HepG2 (cell line): ENCODE measurements around the gene HSD11B2. TPM values are rescaled to one million over a fixed set of nuclear protein-coding genes. Genes with fewer than 3 reads are reported as not detected.
A peak's percentile ranks its signal among the peaks of the same experiment; 100 is the strongest.

Experiments
- CCAR2 ChIP-seq: fragments of 200-400 bp; formaldehyde crosslinking; optimal IDR thresholded peaks from 2 replicates; pipeline ENCODE3; 2018; ENCODE audit warnings: low read depth, mild to moderate bottlenecking, low read length, moderate library complexity
- DMAP1 ChIP-seq: IDR thresholded peaks from 2 replicates; pipeline ENCODE4 v1.6.1; 2016
- HNRNPUL1 ChIP-seq: fragments of 200-400 bp; formaldehyde crosslinking; IDR thresholded peaks from 2 replicates; pipeline ENCODE4 v1.6.1; 2017; ENCODE audit warnings: low read depth, mild to moderate bottlenecking, low read length, moderate library complexity
- NCOA5 ChIP-seq: sonication (generic); formaldehyde crosslinking; IDR thresholded peaks from 2 replicates; pipeline ENCODE4 v1.4.0; 2020; ENCODE audit warnings: missing genetic modification reagents
- RBAK ChIP-seq: sonication (generic); formaldehyde crosslinking; IDR thresholded peaks from 2 replicates; pipeline ENCODE4 v1.5.1; 2020; ENCODE audit warnings: mild to moderate bottlenecking, missing genetic modification reagents
- SP5 ChIP-seq: IDR thresholded peaks from 2 replicates; pipeline ENCODE4 v1.6.1; 2016; ENCODE audit warnings: low read depth, borderline replicate concordance
- TBL1XR1 ChIP-seq: fragments of 150-350 bp; IDR thresholded peaks from 2 replicates; pipeline ENCODE4 v1.6.1; 2014; ENCODE audit warnings: borderline replicate concordance, low read length; ENCODE audit not compliant: partially characterized antibody
- TSC22D2 ChIP-seq: sonication (generic); formaldehyde crosslinking; IDR thresholded peaks from 2 replicates; pipeline ENCODE4 v1.5.1; 2020; ENCODE audit warnings: missing genetic modification reagents, mild to moderate bottlenecking, borderline replicate concordance
- YEATS2 ChIP-seq: sonication (generic); formaldehyde crosslinking; IDR thresholded peaks from 2 replicates; pipeline ENCODE4 v1.4.0; 2020; ENCODE audit warnings: missing genetic modification reagents, borderline replicate concordance
- ZBTB8A ChIP-seq: sonication (generic); formaldehyde crosslinking; IDR thresholded peaks from 2 replicates; pipeline ENCODE4 v1.4.0; 2020; ENCODE audit warnings: mild to moderate bottlenecking, low read depth, missing genetic modification reagents, borderline replicate concordance
- ZNF235 ChIP-seq: sonication (generic); formaldehyde crosslinking; IDR thresholded peaks from 2 replicates; pipeline ENCODE4 v1.8.1; 2023; ENCODE audit warnings: mild to moderate bottlenecking, missing genetic modification reagents, borderline replicate concordance
- ZNF256 ChIP-seq: sonication (generic); formaldehyde crosslinking; conservative IDR thresholded peaks from 2 replicates; pipeline ENCODE4 v1.4.0; 2020; ENCODE audit warnings: missing genetic modification reagents
- ZNF451 ChIP-seq: sonication (generic); formaldehyde crosslinking; IDR thresholded peaks from 2 replicates; pipeline ENCODE4 v1.5.0; 2020; ENCODE audit warnings: mild to moderate bottlenecking, missing genetic modification reagents
- ZNF510 ChIP-seq: sonication (generic); formaldehyde crosslinking; IDR thresholded peaks from 2 replicates; pipeline ENCODE4 v1.4.0; 2020; ENCODE audit warnings: low read depth, mild to moderate bottlenecking, missing genetic modification reagents
- ZNF605 ChIP-seq: sonication (generic); formaldehyde crosslinking; IDR thresholded peaks from 2 replicates; pipeline ENCODE4 v1.8.0; 2022; ENCODE audit warnings: mild to moderate bottlenecking, missing genetic modification reagents
- ZNF781 ChIP-seq: sonication (generic); formaldehyde crosslinking; IDR thresholded peaks from 2 replicates; pipeline ENCODE4 v1.5.1; 2020; ENCODE audit warnings: borderline replicate concordance, mild to moderate bottlenecking, missing genetic modification reagents; ENCODE audit errors: not compliant biosample characterization
- ZNF878 ChIP-seq: sonication (generic); formaldehyde crosslinking; IDR thresholded peaks from 2 replicates; pipeline ENCODE4 v1.8.1; 2023; ENCODE audit warnings: mild to moderate bottlenecking, missing genetic modification reagents, moderate library complexity
- ZSCAN12 ChIP-seq: sonication (generic); formaldehyde crosslinking; IDR thresholded peaks from 2 replicates; pipeline ENCODE4 v1.9.0; 2021; ENCODE audit warnings: mild to moderate bottlenecking, missing genetic modification reagents
- polyA plus RNA-seq, 8 experiments: library from polyadenylated mRNA; depleted of rRNA in 3 of 8; stranded (reverse) in 7 of 8; unstranded in 1 of 8; fragments of >200 nt; fragmentation: Illumina TruSeq in 4 of 8; extraction: Trizol in 4 of 8; gene quantifications; 2 replicates each; pipeline versions ENCODE4 v1.2.1 to v1.2.3, GENCODE V29; 2011 to 2016; ENCODE audit warnings: low read depth in 4 of 8, missing spikeins in 1 of 8, mixed read lengths in 1 of 8; ENCODE audit not compliant: insufficient read depth in 1 of 8
- total RNA-seq, 5 experiments: library from RNA; depleted of rRNA; stranded (reverse); fragments of >200 nt; fragmentation: Illumina TruSeq; extraction: Trizol; gene quantifications; 2 replicates each; pipeline ENCODE4 v1.2.3, GENCODE V29; 2016; ENCODE audit warnings: low read depth in 1 of 5
- TF ChIP-seq, protein P1 (sequence below): sonication (generic); formaldehyde crosslinking; IDR thresholded peaks from 2 replicates; pipeline ENCODE4 v1.4.0; 2020; ENCODE audit warnings: mild to moderate bottlenecking, missing genetic modification reagents
- TF ChIP-seq, protein P2 (sequence below): sonication (generic); formaldehyde crosslinking; IDR thresholded peaks from 2 replicates; pipeline ENCODE4 v1.4.0; 2020; ENCODE audit warnings: mild to moderate bottlenecking, missing genetic modification reagents
- TF ChIP-seq, protein P3 (sequence below): IDR thresholded peaks from 2 replicates; pipeline ENCODE4 v1.6.1; 2016; ENCODE audit warnings: low read depth, control low read depth
- TF ChIP-seq, protein P4 (sequence below): sonication (generic); formaldehyde crosslinking; IDR thresholded peaks from 2 replicates; pipeline ENCODE4 v1.5.0; 2020; ENCODE audit warnings: mild to moderate bottlenecking, low read depth, missing genetic modification reagents, borderline replicate concordance
- TF ChIP-seq, protein P5 (sequence below): sonication (generic); formaldehyde crosslinking; IDR thresholded peaks from 2 replicates; pipeline ENCODE4 v1.4.0; 2020; ENCODE audit warnings: missing genetic modification reagents
- TF ChIP-seq, protein P6 (sequence below): sonication (generic); formaldehyde crosslinking; IDR thresholded peaks from 2 replicates; pipeline ENCODE4 v1.9.0; 2021; ENCODE audit warnings: missing genetic modification reagents, borderline replicate concordance

The HSD11B2 gene
- total and polyA plus RNA-seq, 2 of the 13 experiments (the other 11 are each of a cell fraction or from before 2014, with no cell fraction given) = 8.9 to 13.6 TPM

DNA sequence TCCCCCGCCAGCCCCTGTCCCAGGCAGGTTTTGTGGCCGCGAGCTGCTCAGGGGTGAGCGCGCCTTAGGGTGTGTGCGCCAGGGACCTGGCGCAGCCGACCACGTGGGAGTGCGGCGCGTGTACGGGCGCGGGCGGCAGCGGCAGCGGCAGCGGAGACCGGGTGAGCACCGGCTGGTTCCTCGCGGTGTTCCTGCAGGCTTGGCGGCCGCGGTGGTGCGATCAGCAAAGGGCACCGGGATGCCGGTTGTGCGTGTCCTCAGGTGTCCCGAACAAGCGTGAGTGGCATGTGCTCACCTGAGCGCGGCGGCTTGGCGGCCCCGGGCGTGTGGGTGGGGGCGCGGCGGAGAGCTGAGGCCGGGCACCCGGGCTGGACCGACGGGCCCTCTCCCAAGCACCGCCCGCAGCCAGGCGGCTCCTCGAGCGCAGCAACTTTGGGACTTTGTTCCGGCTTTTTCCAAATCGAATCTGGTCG is 381 bp upstream of the HSD11B2 start (continued):
- TF ChIP-seq ZNF235 (CRISPR knock-in tag) (peak; percentile 85; the same call in 1 of the 2 replicates), TSC22D2 (CRISPR knock-in tag) (no peak), ZNF605 (peak; percentile 80; the same call in 1 of the 2 replicates), YEATS2 (no peak), SP5 (CRISPR knock-in tag) (no peak), ZNF256 (CRISPR knock-in tag) (0 out of 2 replicates have a peak, but pooled peaks have one; percentile 45), TBL1XR1 (no peak), NCOA5 (no peak), HNRNPUL1 (no peak), ZNF451 (CRISPR knock-in tag) (peak; percentile 86), ZSCAN12 (CRISPR knock-in tag) (no peak), CCAR2 (no peak), ZNF510 (peak; percentile 87), ZBTB8A (CRISPR knock-in tag) (peak; percentile 47; the same call in 1 of the 2 replicates), ZNF878 (CRISPR knock-in tag) (peak; percentile 80), DMAP1 (peak; percentile 85), RBAK (no peak), ZNF781 (CRISPR knock-in tag) (no peak)
- TF ChIP-seq, protein P1, sequence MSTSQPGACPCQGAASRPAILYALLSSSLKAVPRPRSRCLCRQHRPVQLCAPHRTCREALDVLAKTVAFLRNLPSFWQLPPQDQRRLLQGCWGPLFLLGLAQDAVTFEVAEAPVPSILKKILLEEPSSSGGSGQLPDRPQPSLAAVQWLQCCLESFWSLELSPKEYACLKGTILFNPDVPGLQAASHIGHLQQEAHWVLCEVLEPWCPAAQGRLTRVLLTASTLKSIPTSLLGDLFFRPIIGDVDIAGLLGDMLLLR (CRISPR knock-in tag) = no peak; the same call in none of the 2 replicates
- TF ChIP-seq, protein P2, sequence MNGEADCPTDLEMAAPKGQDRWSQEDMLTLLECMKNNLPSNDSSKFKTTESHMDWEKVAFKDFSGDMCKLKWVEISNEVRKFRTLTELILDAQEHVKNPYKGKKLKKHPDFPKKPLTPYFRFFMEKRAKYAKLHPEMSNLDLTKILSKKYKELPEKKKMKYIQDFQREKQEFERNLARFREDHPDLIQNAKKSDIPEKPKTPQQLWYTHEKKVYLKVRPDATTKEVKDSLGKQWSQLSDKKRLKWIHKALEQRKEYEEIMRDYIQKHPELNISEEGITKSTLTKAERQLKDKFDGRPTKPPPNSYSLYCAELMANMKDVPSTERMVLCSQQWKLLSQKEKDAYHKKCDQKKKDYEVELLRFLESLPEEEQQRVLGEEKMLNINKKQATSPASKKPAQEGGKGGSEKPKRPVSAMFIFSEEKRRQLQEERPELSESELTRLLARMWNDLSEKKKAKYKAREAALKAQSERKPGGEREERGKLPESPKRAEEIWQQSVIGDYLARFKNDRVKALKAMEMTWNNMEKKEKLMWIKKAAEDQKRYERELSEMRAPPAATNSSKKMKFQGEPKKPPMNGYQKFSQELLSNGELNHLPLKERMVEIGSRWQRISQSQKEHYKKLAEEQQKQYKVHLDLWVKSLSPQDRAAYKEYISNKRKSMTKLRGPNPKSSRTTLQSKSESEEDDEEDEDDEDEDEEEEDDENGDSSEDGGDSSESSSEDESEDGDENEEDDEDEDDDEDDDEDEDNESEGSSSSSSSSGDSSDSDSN = peak; percentile 82
- TF ChIP-seq, protein P3, sequence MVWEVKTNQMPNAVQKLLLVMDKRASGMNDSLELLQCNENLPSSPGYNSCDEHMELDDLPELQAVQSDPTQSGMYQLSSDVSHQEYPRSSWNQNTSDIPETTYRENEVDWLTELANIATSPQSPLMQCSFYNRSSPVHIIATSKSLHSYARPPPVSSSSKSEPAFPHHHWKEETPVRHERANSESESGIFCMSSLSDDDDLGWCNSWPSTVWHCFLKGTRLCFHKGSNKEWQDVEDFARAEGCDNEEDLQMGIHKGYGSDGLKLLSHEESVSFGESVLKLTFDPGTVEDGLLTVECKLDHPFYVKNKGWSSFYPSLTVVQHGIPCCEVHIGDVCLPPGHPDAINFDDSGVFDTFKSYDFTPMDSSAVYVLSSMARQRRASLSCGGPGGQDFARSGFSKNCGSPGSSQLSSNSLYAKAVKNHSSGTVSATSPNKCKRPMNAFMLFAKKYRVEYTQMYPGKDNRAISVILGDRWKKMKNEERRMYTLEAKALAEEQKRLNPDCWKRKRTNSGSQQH (CRISPR knock-in tag) = peak; percentile 66; the same call in 1 of the 2 replicates
- TF ChIP-seq, protein P4, sequence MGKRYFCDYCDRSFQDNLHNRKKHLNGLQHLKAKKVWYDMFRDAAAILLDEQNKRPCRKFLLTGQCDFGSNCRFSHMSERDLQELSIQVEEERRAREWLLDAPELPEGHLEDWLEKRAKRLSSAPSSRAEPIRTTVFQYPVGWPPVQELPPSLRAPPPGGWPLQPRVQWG (CRISPR knock-in tag) = no peak; the same call in 1 of the 2 replicates
- TF ChIP-seq, protein P5, sequence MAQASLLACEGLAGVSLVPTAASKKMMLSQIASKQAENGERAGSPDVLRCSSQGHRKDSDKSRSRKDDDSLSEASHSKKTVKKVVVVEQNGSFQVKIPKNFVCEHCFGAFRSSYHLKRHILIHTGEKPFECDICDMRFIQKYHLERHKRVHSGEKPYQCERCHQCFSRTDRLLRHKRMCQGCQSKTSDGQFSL (CRISPR knock-in tag) = no peak
- TF ChIP-seq, protein P6, sequence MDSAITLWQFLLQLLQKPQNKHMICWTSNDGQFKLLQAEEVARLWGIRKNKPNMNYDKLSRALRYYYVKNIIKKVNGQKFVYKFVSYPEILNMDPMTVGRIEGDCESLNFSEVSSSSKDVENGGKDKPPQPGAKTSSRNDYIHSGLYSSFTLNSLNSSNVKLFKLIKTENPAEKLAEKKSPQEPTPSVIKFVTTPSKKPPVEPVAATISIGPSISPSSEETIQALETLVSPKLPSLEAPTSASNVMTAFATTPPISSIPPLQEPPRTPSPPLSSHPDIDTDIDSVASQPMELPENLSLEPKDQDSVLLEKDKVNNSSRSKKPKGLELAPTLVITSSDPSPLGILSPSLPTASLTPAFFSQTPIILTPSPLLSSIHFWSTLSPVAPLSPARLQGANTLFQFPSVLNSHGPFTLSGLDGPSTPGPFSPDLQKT = no peak
